ENCODE measurements around the gene KCNQ1.

KCNQ1 gene

DNA sequence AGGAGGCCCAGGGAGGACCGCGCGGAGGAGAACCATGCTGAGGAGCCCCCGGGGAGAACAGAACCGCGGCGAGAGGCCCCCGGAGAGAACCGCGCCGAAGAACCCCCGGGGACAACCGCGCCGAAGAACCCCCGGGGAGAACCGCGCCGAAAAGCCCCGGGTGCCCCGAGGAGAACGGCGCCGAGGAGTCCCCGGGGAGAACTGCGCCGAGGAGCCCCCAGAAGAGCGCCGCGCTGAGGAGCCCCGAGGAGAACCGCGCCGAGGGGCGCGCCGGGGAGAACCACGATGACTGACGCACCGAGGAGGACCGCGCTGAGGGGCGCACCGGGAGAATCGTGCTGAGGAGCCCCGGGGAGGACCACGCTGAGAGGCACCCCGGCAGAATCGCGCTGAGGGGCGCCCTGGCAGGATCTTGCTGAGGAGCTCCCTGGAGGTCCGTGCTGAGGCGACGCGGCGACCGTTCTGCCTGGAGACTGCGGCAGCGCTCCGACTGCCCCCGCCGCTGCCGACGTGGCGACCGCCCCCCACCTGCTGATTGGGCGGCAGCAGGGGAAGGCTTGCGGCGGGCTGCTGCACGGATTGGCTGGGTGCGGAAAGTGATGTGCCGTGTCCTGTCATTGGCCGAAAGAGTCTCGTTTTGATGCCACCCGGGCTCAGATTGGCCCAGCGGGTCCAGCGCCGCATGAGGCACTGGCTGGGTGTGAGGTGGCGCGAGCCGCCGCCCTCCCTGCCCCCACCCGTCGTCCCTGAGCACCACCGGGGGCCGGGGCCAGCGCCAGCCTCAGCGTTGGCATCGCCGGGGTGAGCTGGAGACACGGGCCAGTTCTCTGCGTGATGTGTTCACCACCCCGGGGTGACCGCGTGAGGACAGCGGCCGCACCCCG lies 255.0 kb downstream of the KCNQ1 start, which contains the start of gene KCNQ1OT1:
Gene KCNQ1OT1 (minus strand): TSS at position 464 of the 884 bp plus-strand sequence.
- DNase-seq (ENCODE audit: low spot score): peak; percentile 79

DNA sequence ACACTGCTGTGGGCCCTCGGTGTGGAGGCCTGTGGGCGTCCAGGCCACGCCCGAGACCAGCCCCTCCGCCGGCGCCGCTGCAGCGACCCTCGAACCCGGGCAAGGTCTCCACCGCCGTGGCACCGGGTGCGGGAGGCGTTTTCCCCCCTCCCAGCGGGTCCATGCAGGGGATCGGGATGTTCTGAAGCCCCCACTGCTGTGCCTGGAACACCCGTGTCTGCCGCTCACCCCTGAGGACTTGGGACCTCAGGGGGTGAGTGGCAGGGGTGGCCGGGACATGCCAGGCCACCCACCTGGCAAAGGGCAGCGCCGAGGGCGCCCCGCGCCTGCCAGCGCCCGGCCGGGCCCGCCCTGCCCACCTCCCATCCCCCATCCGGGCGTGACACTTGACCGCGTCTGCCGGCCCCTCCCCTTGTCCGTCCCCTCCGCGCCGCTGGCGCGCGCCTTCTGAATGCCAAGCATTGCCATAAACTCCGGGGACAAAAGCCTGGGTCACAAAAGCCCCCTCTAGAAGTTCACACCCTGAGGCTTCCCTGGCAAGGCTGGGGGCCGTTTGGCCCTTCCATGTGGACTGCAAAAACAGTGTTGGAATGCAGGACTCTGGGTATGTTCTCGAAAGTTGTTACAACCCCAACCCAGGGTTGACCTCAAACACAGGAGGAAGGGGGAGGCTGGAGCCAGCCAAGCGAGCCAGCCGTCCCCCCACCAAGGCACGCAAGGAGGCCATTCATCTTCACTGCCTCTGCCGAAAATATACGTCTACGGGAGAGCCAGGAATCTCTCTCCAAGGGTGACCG lies 255.8 kb downstream of the KCNQ1 start:
- peak; percentile 18 for DNase-seq (ENCODE audit: low spot score)

DNA sequence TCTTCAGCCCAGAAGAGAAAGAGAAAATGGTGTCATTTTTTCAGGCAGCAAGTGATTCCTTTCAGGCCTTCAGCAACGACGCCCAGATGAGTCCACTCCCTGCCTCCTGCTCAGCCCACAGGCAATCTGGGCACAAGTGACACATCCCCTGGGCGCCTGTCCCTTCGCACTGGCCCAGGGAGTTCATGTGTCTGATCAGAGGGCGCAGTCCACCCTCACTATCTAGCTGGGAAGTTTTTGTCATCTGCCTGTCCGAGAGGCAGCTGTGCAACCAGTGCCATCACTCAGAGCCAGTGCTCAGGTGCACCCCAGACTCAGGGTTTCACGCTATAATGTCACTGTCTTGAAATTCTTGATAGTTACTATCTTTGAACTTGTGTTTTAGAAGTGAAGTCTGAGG lies 256.4 kb downstream of the KCNQ1 start:
- no peak for DNase-seq (ENCODE audit: low spot score)

DNA sequence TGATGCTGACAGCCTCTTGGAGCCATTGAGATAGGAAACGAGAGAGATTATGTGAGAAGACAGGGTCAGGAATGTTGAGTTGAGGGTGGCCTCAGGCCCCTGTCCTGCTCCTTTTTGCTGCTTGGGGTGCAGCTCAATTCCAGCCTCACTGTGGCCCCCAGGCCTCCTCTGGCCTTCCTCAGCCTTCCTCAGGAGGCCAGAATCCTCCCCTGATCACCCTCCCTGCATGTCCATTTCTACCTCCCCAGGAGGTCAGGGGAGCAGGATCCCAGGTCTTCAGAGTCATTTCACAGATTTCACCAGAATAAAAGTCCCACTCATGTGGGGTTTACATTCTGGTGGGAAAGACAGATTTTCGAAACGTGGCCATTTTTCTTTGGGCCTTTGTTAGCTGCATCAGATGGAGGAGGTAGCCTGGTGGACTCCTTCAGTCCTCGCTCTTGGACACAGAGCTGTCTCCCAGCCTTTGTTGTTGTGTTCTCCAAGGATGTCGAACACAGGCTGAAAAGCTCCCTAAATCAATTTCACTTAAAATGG lies 257.2 kb downstream of the KCNQ1 start:
- DNase-seq (ENCODE audit: low spot score): no peak

DNA sequence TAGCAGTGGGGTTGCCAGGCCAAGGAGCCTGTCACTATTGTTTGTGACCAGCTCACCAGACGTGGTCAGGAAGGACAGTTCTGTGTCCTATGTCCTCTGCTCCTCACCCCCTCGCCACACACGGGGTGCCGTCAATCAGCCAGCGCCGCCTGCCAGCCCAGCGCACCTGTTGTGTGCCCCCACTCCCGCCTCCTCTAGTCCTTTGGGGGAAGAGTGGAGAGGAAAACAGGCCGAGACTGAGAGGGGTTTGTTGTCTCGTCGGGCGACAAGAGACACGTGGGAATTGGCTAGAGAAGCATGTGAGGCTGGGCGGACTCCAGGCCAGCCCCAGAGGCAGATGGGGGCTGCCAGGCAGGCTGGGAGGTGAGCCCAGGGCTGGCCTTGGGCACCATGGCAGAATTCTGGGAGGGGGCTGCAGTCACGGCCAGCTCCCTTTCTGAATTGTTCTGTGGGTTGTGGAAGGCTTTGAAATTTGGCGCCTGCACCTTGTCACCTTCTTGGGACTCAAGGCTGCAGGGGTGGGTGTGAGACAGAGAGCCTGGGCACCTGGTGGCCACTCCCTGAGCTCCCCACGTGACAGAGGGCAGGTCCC lies 258.1 kb downstream of the KCNQ1 start:
- no peak for DNase-seq (ENCODE audit: low spot score)

- DNase-seq (ENCODE audit: low spot score): no peak
These were observed 258.7 kb downstream of the KCNQ1 start for GRCh38 chr11:2703363-2704141.

- DNase-seq (ENCODE audit: low spot score): no peak
These were observed 259.5 kb downstream of the KCNQ1 start for GRCh38 chr11:2704356-2704755.

- DNase-seq (ENCODE audit: low spot score): no peak
These were observed 260.2 kb downstream of the KCNQ1 start for GRCh38 chr11:2704896-2705606.

- DNase-seq (ENCODE audit: low spot score): no peak
These were observed 261.5 kb downstream of the KCNQ1 start for GRCh38 chr11:2706321-2706720.

DNA sequence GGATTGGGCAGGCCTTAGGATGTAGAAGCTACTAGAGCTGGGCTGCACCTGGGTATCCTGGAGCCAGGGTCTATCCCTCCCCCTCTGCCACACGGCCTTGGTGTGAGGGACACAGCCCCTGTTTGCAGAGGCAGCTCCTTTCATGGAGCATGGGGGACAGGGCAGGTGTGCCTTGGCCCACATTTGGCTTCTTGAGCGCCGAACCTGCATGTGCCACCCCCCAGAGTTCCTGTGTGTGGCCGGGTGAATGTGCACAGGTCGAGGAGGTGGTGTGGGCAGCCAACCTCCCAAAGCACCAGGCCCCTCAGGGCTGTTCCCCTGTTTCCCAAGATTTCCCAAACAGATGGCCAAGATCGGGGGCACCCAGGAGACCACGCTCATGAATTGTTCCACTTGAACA lies 262.9 kb downstream of the KCNQ1 start:
- DNase-seq (ENCODE audit: low spot score): no peak

- DNase-seq (ENCODE audit: low spot score): no peak
These were observed 263.4 kb downstream of the KCNQ1 start for GRCh38 chr11:2708151-2708581.

DNA sequence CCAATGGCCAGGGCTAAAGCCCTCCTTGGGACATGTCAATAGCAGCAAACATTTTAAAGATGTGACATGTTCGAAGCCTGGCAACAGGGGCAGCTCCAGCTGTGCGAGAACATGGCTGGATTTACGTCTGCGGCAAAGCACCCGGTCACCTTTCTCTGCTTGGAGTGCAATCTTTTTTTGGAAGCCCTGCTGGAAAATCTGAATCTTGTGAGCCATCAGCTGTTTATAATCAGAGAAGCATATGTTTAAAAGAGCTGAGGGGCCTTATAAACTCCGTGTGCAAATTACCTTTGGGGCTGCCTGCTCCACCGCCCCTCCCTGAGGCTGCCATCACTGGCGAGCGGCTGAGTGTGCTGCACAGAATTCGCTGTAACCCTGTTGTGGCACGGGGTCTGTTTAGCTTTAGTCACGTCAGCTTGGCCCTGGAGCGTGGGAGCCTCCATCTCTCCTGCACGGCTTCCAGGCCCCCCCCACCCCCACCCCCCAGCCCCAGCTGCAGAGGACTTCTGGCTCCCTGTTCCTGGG lies 264.0 kb downstream of the KCNQ1 start:
- no peak for DNase-seq (ENCODE audit: low spot score)

- no peak for DNase-seq (ENCODE audit: low spot score)
These were observed 264.6 kb downstream of the KCNQ1 start for GRCh38 chr11:2709429-2709828.

DNA sequence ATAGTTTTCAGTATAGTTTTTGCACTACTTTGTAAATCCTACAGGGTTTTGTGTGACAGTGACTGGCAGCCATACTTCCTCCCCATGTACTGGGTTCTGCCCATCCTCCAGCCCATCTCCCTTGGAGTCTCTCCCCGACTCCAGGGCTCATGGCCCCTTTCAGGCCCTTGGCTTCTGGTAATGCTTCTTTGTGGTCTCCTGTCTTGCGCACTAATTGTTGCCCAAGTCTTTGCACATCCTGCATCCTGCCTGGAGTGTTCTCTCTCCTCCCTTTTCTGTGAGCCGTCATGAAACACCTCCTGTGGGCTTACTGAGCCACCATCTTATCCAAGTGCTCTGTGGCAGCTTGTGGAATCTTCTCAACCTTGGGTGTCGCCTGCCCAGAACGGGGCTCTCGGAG lies 266.4 kb downstream of the KCNQ1 start:
- no peak for DNase-seq (ENCODE audit: low spot score)

DNA sequence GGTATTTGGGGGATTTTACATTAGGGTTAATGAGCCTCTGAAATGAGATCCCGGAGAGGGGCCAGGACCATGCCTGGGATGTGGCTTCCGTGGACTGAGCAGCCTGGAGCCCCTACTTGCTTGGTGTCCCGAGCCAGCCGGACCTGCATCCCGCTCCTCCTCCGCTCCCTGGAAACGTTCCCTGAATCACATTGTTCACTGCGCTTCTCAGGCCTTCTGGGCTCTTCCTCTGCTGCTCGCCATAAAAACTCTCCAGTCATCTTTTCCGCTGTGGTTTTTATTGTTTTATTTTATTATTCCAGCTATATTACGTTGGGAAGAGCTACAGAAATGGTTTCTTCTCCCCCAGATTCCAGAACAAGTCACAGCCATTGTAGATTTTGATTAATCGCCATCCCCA lies 268.3 kb downstream of the KCNQ1 start:
- no peak for DNase-seq (ENCODE audit: low spot score)

DNA sequence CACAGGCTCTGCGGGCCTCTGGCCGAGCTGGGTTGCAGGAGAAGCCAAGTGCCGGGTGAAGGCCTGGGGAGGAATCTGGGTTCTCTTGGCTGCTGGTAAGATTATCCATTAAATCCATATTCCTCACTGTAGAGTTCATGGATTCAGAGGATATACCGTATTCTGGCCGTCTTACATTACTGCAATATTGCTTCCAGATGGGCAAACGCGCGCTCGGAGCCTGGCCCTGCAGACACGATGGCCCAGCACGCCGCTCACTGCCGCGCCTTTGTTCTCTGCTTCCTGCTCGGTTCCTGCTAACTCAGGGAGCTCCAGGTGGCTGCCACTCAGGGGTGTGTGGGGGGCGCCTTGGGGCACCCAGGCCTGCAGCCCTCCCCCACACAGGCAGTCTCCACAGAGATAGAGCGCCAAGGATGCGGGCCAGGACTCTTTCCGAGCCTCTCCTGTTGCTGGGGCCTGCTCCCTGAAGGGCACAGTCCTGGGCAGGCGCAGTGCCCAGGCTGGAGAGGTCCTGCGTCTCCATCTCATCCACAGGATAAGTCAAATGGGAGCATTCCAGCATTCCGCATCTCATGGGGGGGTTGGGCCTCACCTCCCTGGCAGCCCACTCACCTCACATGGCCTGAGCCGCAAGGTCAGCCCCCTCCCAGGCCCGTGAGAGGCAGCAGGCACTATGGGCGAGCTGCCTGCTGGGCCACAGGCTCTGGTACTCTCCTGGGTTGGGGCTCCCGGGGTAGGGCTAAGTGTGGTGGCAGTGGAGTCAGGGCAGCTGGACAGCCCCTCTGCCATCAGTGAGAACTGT lies 269.1 kb downstream of the KCNQ1 start:
- no peak for DNase-seq (ENCODE audit: low spot score)

GRCh38 chr11:2714463-2714800 lies 269.6 kb downstream of the KCNQ1 start:
- DNase-seq (ENCODE audit: low spot score): no peak

GRCh38 chr11:2714871-2715270 lies 270.1 kb downstream of the KCNQ1 start:
- no peak for DNase-seq (ENCODE audit: low spot score)

GRCh38 chr11:2715716-2716350 lies 271.0 kb downstream of the KCNQ1 start:
- DNase-seq (ENCODE audit: low spot score): no peak

Data from kidney capillary endothelial cell (primary cell).